ENCODE results near the gene OR11A1.

The OR11A1 gene

DNA sequence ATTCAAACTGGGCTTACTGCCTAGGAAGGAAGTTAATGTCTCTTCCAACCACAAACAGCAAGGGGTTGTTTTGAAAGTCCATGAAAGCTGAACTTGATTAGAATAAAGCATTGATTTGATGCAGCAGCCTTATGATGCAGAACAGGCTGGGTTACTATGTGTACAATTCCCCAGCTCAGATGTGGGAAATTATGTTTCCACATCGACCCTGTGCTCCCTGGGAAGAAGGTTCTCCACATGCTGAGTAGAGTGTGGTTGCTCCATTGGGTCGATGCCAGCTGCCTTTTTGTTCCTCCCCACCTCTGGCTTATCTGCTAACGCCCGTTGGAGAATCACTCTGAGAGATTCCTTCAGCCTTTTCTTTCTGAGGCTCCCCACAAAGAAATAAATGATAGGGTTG, 29.7 kb upstream of the OR11A1 start:
- no peak for DNase-seq (ENCODE audit: low spot score)
- no peak overlapping the region for H3K4me3 ChIP-seq
- H3K27ac ChIP-seq: no peak overlapping the region
- TF ChIP-seq, protein P1, sequence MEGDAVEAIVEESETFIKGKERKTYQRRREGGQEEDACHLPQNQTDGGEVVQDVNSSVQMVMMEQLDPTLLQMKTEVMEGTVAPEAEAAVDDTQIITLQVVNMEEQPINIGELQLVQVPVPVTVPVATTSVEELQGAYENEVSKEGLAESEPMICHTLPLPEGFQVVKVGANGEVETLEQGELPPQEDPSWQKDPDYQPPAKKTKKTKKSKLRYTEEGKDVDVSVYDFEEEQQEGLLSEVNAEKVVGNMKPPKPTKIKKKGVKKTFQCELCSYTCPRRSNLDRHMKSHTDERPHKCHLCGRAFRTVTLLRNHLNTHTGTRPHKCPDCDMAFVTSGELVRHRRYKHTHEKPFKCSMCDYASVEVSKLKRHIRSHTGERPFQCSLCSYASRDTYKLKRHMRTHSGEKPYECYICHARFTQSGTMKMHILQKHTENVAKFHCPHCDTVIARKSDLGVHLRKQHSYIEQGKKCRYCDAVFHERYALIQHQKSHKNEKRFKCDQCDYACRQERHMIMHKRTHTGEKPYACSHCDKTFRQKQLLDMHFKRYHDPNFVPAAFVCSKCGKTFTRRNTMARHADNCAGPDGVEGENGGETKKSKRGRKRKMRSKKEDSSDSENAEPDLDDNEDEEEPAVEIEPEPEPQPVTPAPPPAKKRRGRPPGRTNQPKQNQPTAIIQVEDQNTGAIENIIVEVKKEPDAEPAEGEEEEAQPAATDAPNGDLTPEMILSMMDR (IDR thresholded peaks at IDR 0.05): no peak

DNA sequence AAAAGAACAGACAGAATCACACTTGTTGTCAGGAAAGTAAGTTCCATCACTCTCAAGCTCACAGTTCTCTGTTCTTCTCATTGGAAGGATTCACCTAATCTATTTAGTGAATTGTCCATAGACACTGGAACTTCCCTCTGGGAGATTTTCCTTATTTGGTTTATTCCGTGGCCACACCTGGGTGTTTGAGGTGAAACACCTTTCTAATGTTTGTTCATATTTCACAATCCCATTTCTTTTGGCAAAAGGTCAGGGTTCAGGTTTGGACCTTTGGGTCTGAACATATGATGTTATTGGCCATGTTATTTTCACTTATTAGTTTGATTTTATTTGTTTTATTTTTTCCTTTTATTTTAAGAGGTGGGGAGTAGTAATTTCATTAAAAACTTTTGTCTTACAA, 26.9 kb upstream of the OR11A1 start:
- DNase-seq (ENCODE audit: low spot score): no peak
- Histone ChIP-seq H3K27ac (no peak overlapping the region), H3K4me3 (no peak overlapping the region)
- TF ChIP-seq, protein P1 (IDR thresholded peaks at IDR 0.05): no peak

DNA sequence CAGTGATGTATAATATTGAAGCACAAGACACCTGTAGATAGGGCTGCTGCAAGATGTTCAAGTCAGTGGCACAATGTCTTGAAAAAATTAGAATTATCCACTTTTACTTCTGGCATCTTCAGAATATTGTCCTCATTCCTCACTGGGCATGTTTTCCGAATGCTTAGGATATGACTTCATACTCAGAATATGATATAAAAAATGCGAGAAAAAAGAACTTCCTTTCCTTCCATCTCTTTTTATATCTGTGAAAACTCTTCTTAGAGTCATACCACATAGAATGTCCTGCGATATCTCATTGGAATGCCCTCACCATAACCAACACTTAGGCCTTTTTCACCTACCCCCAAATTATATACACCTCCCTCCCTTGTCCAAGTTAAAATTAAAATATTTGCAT, 26.3 kb upstream of the OR11A1 start:
- H3K27ac ChIP-seq: no peak overlapping the region
- H3K4me3 ChIP-seq: no peak overlapping the region
- TF ChIP-seq, protein P1 (IDR thresholded peaks at IDR 0.05): no peak
- no peak for DNase-seq (ENCODE audit: low spot score)

DNA sequence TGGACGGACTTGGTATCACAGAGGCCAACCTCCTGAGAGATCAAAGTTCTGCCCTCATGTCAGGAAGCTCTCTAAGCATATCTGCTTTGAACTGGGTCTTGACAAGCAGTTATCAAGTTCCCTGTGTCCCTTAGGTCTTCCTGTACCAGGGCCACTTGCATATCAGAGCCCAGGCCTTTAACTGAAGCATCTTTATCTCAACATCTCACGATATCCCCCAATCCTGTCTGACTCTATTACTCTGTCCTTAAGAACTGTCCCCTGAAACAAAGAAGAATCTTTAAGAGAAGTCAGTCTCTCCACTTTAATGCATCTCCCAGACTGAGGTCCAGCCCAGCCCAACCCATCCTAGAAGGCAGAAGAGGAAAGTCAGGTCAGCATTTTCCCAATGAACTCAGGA, 22.7 kb upstream of the OR11A1 start:
- Histone ChIP-seq H3K27ac (no peak overlapping the region), H3K4me3 (no peak overlapping the region)
- TF ChIP-seq, protein P1 (IDR thresholded peaks at IDR 0.05): no peak
- no peak for DNase-seq (ENCODE audit: low spot score)

DNA sequence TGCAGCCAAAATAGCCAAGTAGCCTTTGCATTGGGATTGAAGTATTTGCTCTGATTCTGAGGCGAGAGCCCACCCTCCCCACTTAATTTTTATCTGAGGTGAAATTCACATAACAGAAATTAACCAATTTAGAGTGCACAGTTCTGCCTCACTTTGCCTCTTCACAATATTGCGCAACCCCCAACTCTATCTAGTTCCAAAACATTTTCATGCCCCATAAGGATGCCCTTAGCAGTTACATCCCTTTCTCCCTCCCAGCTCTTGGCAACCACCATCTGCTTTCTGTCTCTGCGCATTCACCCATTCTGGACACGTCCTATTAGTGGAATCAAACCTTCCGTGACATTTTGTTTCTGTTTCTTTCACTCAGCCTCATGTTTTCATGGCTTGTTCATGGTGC, 21.9 kb upstream of the OR11A1 start:
- H3K4me3 ChIP-seq: no peak overlapping the region
- no peak overlapping the region for H3K27ac ChIP-seq
- DNase-seq (ENCODE audit: low spot score): no peak
- TF ChIP-seq, protein P1 (IDR thresholded peaks at IDR 0.05): no peak

- Histone ChIP-seq H3K27ac (no peak overlapping the region), H3K4me3 (no peak overlapping the region)
- DNase-seq (ENCODE audit: low spot score): no peak
- TF ChIP-seq, protein P1 (IDR thresholded peaks at IDR 0.05): no peak
Measured at GRCh38 chr6:29477923-29478450, 21.1 kb upstream of the OR11A1 start.

- TF ChIP-seq, protein P1 (IDR thresholded peaks at IDR 0.05): no peak
- H3K27ac ChIP-seq: no peak overlapping the region
- no peak for DNase-seq (ENCODE audit: low spot score)
- no peak overlapping the region for H3K4me3 ChIP-seq
Measured at GRCh38 chr6:29474996-29475395, 18.1 kb upstream of the OR11A1 start.

All from coronary artery (tissue), 2 donors.